Transverse colon (tissue), 4 donors: ENCODE data around the gene TOGARAM2.

Experiments
- EP300 ChIP-seq: sonication (generic); formaldehyde crosslinking; IDR thresholded peaks from one replicate; pipeline ENCODE4 v1.6.1; 2017; ENCODE audit warnings: antibody characterized with exemption, low read depth
- POLR2A ChIP-seq: fragments of 450-650 bp; IDR thresholded peaks from one replicate; pipeline ENCODE4 v1.6.1; 2016; ENCODE audit warnings: antibody characterized with exemption, mild to moderate bottlenecking, moderate library complexity
- POLR2AphosphoS5 ChIP-seq, 3 donors: sonication (generic); formaldehyde crosslinking; IDR thresholded peaks; one replicate each; pipeline ENCODE4 v1.6.1; 2016; ENCODE audit warnings: antibody characterized with exemption in 3 of 3
- TF ChIP-seq, protein P1 (sequence below), 5 experiments: fragments of 200-600 bp in 3 of 5; fragments of 450-650 bp in 2 of 5; sonication (generic) in 3 of 5; IDR thresholded peaks; 1 replicate in 2 of 5; 2 replicates in 3 of 5; pipeline ENCODE4 v1.5.1; 2016 to 2017; ENCODE audit warnings: antibody characterized with exemption in 5 of 5, inconsistent platforms in 3 of 5, mild to moderate bottlenecking in 2 of 5, moderate library complexity in 1 of 5

DNA sequence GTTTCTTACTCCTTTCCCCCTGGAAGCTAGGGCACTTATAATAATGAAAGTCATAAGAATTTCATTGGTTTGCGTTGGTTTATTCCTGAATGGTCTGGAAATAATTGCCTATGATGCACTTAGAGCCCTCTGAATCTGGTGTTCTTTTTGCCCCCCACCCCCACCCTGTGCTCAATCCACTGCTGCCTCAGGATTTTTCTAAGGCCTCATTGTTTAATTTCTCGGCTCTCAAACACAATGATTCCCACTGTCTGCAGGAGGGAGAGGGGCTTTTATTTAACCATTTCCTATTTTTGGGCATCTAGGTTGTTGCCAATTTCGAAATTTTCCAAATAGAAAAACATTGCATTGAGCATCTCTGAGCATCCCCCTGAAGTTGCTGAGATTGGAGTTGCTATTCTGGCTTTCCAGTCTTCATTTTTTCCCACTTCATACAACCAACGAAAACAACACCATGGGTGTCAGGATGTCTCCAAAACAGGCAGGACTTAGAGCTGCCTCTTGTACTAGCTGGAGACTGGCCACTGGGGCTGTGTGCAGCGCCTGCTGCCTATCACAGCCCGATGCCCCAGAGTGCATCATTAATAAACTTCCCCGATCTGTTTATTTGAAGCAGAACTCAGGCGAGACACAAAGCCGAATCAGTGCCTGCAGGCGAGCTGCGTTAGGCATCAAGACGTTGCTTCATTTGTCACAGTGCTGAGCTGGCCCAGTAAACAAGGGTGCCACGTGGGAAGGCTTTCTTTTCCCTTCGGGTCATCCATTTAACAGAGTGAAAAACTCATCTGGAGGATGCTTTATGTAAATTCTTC, 95.0 kb downstream of the TOGARAM2 start:
- TF ChIP-seq POLR2A (no peak), POLR2AphosphoS5 (IDR thresholded peaks at IDR 0.05) (no peak), EP300 (no peak)
- TF ChIP-seq, protein P1, sequence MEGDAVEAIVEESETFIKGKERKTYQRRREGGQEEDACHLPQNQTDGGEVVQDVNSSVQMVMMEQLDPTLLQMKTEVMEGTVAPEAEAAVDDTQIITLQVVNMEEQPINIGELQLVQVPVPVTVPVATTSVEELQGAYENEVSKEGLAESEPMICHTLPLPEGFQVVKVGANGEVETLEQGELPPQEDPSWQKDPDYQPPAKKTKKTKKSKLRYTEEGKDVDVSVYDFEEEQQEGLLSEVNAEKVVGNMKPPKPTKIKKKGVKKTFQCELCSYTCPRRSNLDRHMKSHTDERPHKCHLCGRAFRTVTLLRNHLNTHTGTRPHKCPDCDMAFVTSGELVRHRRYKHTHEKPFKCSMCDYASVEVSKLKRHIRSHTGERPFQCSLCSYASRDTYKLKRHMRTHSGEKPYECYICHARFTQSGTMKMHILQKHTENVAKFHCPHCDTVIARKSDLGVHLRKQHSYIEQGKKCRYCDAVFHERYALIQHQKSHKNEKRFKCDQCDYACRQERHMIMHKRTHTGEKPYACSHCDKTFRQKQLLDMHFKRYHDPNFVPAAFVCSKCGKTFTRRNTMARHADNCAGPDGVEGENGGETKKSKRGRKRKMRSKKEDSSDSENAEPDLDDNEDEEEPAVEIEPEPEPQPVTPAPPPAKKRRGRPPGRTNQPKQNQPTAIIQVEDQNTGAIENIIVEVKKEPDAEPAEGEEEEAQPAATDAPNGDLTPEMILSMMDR (IDR thresholded peaks at IDR 0.05) = no peak
